ENCODE results near the gene B4GALT5.

B4GALT5 gene

GRCh38 chr20:49699200-49699992 lies 14.3 kb downstream of the B4GALT5 start:
- no peak for DNase-seq

- DNase-seq = no peak
Observed at GRCh38 chr20:49698477-49698876, 15.2 kb downstream of the B4GALT5 start.

- peak; percentile 15 for DNase-seq
Observed at GRCh38 chr20:49697071-49697470, 16.6 kb downstream of the B4GALT5 start.

GRCh38 chr20:49696594-49696993 lies 17.1 kb downstream of the B4GALT5 start:
- no peak for DNase-seq

- no peak for DNase-seq
Observed at GRCh38 chr20:49695830-49696229, 17.8 kb downstream of the B4GALT5 start.

- no peak for DNase-seq
Observed at GRCh38 chr20:49694450-49695071, 19.1 kb downstream of the B4GALT5 start.

- DNase-seq = no peak
Observed at GRCh38 chr20:49693435-49694171, 20.1 kb downstream of the B4GALT5 start.

- DNase-seq = no peak
Observed at GRCh38 chr20:49692941-49693340, 20.7 kb downstream of the B4GALT5 start.

- DNase-seq = peak; percentile 46
Observed at GRCh38 chr20:49691818-49692568, 21.7 kb downstream of the B4GALT5 start.

- no peak for DNase-seq
Observed at GRCh38 chr20:49690899-49691620, 22.6 kb downstream of the B4GALT5 start.

GRCh38 chr20:49687595-49688567 lies 25.8 kb downstream of the B4GALT5 start:
- DNase-seq = no peak

- DNase-seq = no peak
Observed at GRCh38 chr20:49685809-49686208, 27.9 kb downstream of the B4GALT5 start.

- no peak for DNase-seq
Observed at GRCh38 chr20:49685161-49685601, 28.5 kb downstream of the B4GALT5 start.

- no peak for DNase-seq
Observed at GRCh38 chr20:49684335-49684997, 29.2 kb downstream of the B4GALT5 start.

GRCh38 chr20:49682798-49683197 lies 30.9 kb downstream of the B4GALT5 start:
- DNase-seq = no peak

GRCh38 chr20:49682278-49682677 lies 31.4 kb downstream of the B4GALT5 start:
- DNase-seq = no peak

- DNase-seq = no peak
Observed at GRCh38 chr20:49681850-49682216, 31.8 kb downstream of the B4GALT5 start.

- no peak for DNase-seq
Observed at GRCh38 chr20:49680484-49680883, 33.2 kb downstream of the B4GALT5 start.

- DNase-seq = no peak
Observed at GRCh38 chr20:49679634-49680033, 34.0 kb downstream of the B4GALT5 start.
